GM19238 (cell line): ENCODE measurements around the gene SLC6A7.
"Not testable (repeated sequence)": the region's sequence is repeated elsewhere in the genome, so short reads cannot be mapped to it uniquely, and the experiment has no call there.

Experiments
- DNase-seq: peaks from one replicate; pipeline ENCODE4 v3.0.0; 2011; ENCODE audit warnings: low spot score; ENCODE audit not compliant: insufficient read length

The SLC6A7 gene

GRCh38 chr5:150241298-150242160, 51.7 kb downstream of the SLC6A7 start:
- DNase-seq, result no peak

DNA sequence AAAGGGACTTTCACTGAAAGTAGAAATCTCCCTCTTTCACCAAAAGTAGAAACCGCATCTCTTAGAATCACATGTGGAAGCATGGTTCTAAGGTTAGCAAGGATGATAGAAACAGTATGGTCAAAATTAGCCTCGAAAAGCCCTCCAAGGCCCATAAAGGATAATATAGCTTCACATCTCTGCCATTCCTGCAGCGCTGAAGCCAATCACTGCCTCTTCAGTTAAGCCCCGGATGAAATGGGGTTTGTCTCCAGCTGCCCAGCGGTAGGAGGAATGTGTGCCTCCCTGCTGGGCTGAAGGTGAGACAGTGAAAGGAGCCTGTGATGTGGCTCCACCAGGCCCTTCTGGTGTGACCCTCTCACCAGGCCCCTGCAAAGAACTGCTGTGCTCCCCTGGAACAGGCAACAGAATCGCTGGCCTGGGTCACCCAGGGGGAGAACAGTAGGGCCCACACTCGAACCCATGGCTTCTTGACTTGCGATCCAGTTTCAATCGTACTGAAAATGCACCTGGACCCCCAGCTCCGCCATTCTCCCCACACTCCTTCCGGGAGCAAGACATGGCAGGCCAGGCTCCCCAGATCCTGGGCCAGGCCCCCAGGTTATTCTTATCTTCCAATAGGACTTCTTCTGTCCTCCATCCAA, 52.5 kb downstream of the SLC6A7 start:
- DNase-seq, result no peak

GRCh38 chr5:150243590-150243989, 53.7 kb downstream of the SLC6A7 start:
- no peak for DNase-seq

DNA sequence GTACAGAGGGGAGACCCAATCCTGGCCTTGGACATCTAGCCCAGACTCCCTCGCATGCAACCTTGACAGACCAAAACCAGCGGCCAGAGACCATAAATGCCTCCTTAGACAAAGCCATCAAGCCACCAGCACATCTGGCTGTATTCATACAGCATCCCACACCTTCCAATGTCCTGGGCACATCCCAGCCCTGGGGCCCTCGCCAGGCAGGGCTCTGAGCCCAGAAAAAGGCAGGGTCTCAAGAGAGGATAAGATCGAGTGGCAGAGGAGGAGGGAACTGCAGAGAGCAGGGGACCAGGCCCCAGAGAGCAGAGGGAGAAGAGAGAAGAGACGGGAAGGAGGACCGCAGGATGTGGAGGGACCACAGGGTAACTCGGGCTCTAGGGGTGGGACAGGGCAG, 54.3 kb downstream of the SLC6A7 start:
- DNase-seq, result no peak

GRCh38 chr5:150245111-150245789, 55.4 kb downstream of the SLC6A7 start:
- DNase-seq, result no peak

DNA sequence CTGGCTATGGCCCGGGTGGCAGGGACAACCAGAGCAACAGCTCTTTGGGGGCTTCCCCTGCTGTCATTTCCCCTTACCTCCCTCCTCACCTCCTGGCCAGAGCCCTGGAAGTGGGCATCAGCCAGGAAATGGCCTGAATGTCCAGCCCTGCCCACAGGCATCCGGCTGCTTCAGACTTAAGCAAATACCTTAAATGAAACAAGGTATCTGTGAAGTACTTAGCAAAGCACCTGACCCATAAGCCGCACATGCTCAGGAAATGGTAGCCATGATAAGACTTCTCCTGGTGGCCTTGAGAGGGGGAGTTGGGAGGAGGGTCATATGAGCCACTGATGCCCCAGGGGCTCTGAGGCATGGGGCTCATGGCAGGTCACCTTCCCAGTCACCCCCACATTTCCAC, 55.9 kb downstream of the SLC6A7 start:
- no peak for DNase-seq

DNA sequence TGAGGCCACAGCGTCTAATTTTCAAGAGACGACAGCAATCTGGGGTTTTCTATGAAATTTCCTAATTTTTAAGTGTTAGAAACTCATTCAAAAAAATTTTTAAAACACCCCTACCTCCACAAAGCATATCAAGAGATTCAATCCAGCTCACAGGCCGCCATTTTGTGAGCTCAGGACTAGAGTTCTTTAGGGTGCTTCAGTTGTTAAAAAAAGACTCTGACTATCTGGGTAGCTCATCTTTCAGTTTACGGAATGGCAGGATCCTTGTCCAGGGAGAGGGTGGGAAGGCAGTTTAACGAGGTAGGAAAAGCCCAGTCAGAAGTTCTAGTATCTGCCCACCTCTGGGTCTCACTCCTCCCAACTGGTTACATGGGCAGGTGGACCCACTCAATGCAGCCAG, 56.6 kb downstream of the SLC6A7 start:
- no peak for DNase-seq

DNA sequence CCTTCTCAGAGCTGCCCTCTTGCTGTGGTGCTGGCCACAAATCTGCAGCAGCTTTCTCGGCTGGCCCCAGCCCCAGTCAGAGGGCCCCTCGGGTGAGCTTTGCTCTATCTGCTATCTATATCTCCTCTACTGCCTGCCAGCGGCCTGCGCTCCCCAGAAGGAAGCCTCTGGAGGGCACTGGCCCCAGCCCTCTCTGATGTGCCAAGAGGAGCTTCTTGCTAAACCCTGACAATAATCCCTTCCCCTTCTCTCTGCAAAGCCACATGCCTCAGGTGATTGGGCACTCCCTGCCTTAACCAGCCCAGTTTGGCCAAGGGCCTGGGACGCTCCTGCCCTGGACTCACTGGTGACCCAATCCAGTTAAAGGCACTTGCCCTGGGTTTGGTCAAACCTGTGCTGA, 57.0 kb downstream of the SLC6A7 start:
- no peak for DNase-seq

- no peak for DNase-seq
Observed at GRCh38 chr5:150247726-150248125, 57.9 kb downstream of the SLC6A7 start.

DNA sequence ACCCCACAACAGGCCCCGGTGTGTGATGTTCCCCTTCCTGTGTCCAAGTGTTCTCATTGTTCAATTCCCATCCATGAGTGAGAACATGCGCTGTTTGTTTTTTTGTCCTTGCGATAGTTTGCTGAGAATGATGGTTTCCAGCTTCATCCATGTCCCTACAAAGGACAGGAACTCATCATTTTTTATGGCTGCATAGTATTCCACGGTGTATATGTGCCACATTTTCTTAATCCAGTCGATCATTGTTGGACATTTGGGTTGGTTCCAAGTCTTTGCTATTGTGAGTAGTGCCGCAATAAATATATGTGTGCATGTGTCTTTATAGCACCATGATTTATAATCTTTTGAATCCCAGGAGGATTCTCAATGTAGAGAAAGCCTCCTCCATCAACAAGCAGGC, 58.6 kb downstream of the SLC6A7 start:
- DNase-seq, result not testable (repeated sequence)

GRCh38 chr5:150248946-150249345, 59.1 kb downstream of the SLC6A7 start:
- no peak for DNase-seq

DNA sequence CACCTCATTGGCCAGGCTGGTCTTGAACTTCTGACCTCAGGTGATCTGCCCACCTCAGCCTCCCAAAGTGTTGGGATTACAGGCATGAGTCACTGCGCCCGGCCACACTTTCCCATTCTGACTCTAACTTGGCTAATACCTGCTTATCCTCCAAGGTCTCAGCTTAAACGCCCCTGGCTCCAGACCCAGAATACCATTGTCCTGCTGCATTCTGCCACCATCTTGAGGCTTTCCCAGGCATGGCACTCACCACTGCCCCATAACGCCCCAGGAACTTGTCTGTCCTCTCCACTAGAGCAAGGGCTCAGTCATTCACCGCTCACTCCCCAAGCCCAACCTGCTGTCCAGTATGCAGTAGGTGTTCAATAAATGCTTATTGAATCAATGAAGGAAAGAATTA, 59.9 kb downstream of the SLC6A7 start:
- no peak for DNase-seq

GRCh38 chr5:150251504-150251903, 61.6 kb downstream of the SLC6A7 start:
- DNase-seq, result no peak

GRCh38 chr5:150252489-150252888, 62.6 kb downstream of the SLC6A7 start:
- DNase-seq, result no peak

GRCh38 chr5:150253416-150254208, 63.8 kb downstream of the SLC6A7 start:
- DNase-seq, result no peak

GRCh38 chr5:150254363-150254762, 64.5 kb downstream of the SLC6A7 start:
- DNase-seq, result no peak

DNA sequence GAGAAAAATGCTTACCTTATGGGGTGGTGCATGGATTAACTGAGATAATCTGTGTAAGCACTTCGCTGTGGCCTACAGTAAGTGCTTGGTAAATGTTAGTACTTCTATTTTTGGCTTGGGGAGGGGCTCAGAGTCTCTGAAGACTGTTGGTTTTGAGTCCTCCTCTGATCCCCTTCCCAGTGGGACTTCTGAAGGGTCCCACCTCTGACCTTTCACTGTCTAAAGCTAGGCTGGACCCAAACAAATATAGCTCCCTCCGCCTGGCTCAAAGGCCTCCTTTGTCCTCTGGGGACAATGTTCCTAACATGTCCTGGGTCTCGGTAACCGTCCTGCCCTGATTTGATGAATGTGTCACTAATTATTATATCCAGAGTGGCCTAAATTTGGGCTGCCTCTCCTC, 64.9 kb downstream of the SLC6A7 start:
- no peak for DNase-seq

- DNase-seq, result no peak
Observed at GRCh38 chr5:150255659-150256409, 66.0 kb downstream of the SLC6A7 start.

DNA sequence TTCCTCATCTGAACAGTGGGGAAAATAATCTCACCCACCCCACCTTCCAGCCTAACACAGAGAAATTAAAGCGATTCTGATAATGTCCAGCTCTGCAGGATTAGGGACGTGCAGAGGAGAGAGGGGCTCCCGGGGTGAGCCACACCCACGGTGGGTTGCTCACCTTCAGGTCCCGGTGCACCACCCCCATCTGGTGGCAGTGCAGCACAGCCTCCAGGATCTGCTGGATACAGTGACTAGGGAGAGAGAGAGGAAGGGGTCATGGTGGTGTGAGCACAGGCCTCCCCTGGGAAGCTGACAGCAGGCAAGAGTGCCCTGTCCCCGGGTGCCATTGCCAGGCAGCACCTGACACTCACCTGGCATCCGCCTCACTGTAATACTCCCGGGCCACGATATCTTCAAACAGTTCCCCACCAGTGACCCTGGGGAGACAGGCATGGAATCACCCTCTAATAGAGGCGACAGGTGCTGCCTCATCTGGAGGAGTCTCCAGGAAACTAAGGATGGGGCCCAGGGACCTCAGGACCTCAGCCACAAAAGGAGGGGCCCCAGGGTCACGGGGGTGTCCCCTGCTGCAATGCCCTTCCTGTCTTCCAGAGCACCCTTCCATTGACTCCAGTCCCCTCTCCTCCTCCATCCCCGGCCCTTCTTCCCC, 66.7 kb downstream of the SLC6A7 start:
- no peak for DNase-seq

GRCh38 chr5:150257424-150257823, 67.6 kb downstream of the SLC6A7 start:
- DNase-seq, result no peak
